NCI-H2196 (cell line): Measurements from ENCODE around the gene CCR3.
"Not testable (repeated sequence)": the region's sequence is repeated elsewhere in the genome, so short reads cannot be mapped to it uniquely, and the experiment has no call there.

Source experiments
- DNase-seq: peaks from one replicate; lab custom pipeline; 2025; ENCODE audit not compliant: unreplicated experiment; lab: John Stamatoyannopoulos, UW

Gene CCR3

DNA sequence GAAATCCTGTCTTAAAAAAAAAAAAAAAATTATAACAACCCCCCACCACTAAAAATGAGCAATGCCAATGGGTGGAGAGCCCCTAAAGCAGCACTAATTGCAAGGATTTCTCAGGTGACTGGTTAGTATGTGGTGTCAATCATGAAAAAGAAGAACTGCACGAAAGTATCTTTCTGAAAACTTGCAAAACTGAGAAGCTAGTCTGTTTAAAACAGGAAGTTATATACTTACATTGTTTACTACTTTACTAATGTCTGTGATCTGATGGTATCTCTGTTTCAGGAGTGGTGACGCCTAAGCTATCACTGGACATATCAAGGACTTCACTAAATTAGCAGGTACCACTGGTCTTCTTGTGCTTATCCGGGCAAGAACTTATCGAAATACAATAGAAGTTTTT lies at the start of gene CCR3:
TSS of gene CCR3 (plus strand) at position 341 of the 400 bp plus-strand sequence. CDS start 22,699 bp downstream, outside the sequence.
- DNase-seq = no peak

GRCh38 chr3:46192939-46193338 lies 49.3 kb upstream of the CCR3 start:
- DNase-seq = no peak

DNA sequence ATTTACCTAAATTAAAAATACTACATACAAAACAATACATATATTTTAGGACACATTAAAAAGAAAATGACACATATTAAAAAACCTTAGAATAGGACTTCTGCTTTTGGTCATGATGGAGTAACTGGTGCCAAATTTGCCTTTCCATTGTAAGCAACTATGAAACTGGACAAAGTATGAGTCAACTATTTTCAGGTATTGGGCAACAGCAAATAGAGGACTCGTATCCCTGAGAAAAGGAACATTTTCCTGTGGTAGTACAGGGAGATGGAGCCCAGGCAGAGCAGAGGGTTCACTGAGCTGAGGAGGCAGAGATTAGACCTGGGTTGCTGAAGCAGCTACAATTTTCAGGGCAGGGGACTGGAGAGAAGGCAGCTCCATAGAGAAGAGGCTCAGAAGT lies 48.8 kb upstream of the CCR3 start:
- DNase-seq = no peak

DNA sequence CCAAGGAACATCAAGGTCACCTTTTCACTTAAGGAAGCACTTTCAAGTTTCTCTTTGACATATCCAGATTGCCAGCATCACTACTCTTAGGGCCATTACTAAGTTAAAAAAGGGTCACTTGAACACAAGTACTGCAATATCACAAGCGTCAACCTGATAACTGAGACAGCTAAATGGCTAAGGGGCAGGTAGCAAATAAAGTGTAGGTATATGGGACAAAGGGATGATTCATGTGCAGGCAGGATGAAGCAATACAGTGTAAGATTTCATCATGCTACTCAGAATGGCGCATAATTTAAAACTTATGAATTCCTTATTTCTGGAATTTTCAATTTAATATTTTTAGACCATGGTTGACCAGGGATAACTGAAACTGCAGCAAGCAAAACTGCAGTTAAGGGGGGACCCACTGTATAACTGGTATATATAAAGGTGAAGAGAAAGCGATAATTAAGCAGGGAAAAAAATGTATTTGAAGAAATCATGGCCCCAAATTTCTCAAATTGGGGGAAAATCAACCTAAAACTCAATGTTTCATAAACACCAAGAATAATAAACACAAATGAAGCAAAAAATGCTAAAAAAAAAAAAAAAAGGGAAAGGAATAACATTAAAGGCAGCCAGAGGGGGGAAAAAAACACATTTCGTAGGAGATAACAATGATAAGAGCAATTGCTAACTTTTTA lies 47.2 kb upstream of the CCR3 start:
- DNase-seq = no peak

DNA sequence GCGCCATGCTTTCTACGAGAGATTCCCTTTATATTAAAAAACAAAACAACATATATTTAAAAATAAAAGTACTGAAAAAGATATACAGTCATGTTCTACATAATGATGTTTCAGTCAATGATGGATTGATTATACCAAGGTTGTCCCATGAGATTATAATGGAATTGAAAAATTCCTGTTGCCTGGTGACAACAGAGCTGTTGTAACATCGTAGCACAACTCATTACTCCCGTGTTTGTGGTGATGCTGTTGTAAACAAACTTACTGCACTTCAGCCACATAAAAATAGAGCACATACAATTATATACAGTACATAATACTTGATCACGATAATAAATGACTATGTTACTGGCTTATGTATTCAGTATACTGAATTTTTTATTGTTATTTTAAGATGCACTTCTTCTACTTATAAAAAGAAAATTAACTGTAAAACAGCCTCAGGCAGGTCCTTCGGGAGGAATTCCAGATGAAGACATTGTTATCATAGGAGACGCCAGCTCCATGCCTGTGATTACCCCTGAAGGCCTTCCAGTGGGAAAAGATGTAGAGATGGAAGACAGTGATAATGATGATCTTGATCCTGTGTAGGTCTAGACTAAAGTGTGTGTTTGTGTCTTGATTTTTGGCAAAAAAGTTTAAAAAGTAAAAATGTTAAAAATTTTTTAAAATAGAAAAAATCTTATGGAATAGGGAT lies 45.9 kb upstream of the CCR3 start:
- DNase-seq = no peak

DNA sequence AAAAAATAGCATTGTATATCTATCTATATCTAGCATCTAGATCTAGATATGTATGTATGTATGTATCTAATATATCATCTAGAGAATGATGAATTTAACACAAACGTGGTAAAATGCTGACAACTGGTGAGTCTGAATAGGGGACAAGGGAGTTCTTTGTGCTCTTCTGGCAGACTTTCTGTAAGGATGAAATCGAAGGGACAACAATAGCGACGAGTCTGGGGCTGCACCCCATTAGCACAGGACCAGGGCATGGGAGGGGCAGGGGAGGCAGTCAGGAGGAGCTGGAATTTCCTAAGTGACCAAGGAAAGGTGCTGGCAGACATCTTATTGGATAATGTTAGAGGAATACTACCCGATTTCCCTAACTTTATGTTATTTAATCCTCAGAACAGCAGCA lies 42.0 kb upstream of the CCR3 start:
- no peak for DNase-seq

GRCh38 chr3:46200790-46201189 lies 41.5 kb upstream of the CCR3 start:
- DNase-seq = no peak

GRCh38 chr3:46202535-46202934 lies 39.7 kb upstream of the CCR3 start:
- no peak for DNase-seq

DNA sequence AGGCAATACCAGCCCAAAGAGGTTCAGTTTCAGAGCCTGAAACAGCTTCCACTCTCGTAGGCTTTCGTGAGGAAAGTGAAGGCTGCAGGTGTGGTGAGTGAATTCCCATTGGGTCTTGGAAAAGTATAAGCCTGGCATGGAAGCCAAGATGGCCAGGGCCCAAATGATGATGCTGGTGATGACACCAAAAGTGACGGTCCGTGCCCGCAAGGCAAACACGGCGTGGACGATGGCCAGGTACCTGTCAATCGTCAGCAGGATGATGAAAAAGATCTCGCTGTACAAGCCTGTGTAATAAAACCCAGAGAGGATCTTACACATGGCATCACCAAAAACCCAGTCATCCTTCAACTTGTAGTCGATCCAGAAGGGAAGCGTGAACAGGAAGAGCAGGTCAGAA lies 38.6 kb upstream of the CCR3 start:
- DNase-seq = no peak

GRCh38 chr3:46205286-46205960 lies 36.8 kb upstream of the CCR3 start:
- DNase-seq = no peak

- no peak for DNase-seq
Measured at GRCh38 chr3:46206282-46207015, 35.8 kb upstream of the CCR3 start.

DNA sequence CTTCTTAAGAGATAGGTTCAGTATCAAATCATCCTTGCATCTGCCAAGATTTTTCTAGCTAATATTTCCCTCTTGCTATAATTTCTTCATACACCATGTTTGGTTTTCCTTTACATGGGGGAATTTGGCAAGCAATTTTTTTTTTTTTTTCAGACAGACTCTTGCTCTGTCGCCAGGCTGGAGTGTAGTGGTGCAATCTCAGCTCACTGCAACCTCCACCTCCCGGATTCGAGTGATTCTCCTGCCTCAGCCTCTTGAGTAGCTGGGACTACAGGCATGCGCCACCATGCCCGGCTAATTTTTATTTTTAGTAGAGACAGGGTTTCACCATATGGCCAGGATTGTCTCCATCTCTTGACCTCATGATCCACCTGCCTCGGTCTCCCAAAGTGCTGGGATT lies 34.7 kb upstream of the CCR3 start:
- DNase-seq = not testable (repeated sequence)

DNA sequence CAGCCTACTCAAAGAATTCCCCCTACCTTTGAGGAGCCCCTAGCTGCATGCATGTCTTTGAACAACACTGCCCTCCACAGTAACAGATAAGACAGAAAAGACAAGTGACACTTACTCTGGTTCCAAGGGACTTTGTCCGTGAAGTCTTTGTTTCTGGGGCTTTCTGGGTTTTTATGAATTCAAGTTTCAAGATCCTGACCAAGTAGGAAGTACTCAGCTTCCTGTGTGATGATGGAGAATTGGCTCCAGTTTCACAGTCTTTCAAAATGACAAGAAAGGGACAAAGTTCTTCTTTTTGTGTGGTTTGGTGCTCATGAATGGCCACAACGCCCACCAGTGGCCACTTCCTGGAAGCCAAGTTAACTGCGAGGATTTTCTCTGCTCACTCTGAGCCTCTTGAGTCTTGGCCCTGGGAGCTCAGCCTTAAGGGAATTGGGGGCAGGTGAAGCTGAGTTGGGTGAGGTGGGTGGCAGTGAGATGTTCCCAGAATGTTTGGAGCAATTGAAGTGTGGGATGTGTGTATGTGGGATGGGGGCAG lies 34.0 kb upstream of the CCR3 start, which contains the start of gene CCR1:
TSS of gene CCR1 (minus strand) at position 147 of the 538 bp plus-strand sequence. CDS start 4,000 bp downstream, outside the sequence.
- DNase-seq = no peak

- DNase-seq = no peak
Measured at GRCh38 chr3:46209053-46209452, 33.2 kb upstream of the CCR3 start.

GRCh38 chr3:46209746-46210470 lies 32.4 kb upstream of the CCR3 start:
- no peak for DNase-seq

- no peak for DNase-seq
Measured at GRCh38 chr3:46212101-46212500, 30.2 kb upstream of the CCR3 start.

DNA sequence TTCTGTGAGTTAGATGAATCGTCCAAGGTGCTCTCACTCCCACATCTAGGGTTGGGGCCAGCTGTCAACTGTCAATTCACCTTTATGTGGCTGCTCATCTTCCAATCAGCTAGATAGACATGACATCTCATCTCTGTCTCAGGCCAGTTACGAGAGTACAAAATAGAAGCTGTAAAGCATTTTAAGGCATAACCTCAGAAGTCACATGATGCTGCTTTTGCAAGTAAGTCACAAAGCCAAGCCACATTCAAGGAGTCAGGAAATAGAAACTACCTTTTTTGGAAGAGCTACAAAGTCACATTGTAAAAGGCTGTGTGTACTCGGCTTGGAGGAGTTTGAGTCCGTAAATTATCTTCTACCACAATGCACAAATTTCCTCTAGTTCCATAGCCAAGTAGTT lies 29.1 kb upstream of the CCR3 start:
- DNase-seq = no peak

DNA sequence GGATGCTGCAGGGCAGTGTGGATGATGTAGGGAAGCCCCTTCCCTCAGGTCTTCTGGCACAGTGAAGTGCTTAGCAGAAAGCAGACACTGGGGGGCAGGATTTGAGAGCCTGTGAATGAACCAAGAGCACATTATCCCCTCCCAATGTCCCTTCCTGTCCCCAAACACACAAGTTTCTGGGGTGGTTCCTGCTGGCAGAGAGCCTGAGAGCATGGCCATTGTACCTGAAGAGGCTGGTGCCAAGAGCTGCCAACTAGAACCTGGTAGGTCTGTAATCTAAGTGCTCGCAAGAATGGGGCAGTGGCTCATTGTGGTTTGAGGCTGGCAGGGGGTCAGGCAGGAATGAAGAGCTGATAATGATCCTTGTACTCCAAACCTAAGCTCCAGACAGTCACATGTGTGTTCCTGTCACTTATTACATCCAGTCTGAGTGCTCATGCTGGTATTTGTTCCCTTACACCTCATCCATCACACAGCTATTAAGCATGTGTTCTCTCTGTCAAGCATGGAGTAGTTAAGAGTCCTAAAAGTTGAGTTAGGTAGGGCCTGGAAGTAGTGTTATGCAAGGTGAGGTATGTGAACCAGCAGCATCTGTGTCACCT lies 27.4 kb upstream of the CCR3 start:
- peak; percentile 33 for DNase-seq

GRCh38 chr3:46215810-46216414 lies 26.3 kb upstream of the CCR3 start:
- DNase-seq = no peak
